Measurements from ENCODE around the gene UBE4B. TPM values are rescaled to one million over a fixed set of nuclear protein-coding genes. Genes with fewer than 3 reads are reported as not detected.

Gene UBE4B
- total and polyA plus RNA-seq, 9 of the 15 experiments (the other 6 are each of a cell fraction or from before 2014, with no cell fraction given): 11.7 to 73.7 (median 40.1) TPM

DNA sequence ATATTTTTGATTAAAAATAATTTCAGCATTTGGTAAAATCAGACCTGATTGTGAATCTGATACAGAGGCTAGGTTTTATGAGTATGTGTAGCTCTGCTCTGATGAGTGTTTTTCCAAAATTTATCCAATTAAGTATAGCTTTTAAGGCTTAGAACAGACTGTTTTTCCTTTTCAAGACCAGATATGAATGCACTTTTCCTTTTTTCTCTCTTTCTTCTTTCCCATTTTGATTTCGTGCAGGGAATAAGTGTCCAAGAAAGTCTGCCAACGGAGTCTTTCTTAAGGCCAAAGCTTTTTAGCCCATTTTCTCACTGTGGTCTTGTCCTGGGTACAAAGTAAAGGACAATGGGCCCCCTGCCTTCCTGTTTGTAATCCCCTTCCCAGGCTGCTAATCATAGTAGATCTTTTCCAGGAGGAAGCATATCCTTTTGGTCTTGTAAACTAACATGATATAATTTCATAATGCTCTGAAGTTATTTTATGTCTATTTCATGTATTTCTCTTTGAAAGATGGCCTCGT is 180.5 kb downstream of the UBE4B start:
- CTCF ChIA-PET (ENCODE audit: low intra/inter-chr PET ratio): interaction anchor here (0.6 kb wide), 1 partner anchor 44 kb away, joined by 3 read pairs; no protein-coding TSS in a partner anchor
- no TSS peak for BruUV-seq (replicated peaks)
- DNase-seq (ENCODE audit: extremely low read depth in 1 of 4, low spot score in 3 of 4): no peak
- ATAC-seq: no peak
- no peaks in the 10 kb centered on the region for H3K36me3 ChIP-seq (ENCODE audit: control insufficient read depth, insufficient read depth, low read length)
- H3K27ac ChIP-seq (ENCODE audit: extremely low read depth, low read depth, low read length): no peak overlapping the region
- no peak overlapping the region for H3K4me2 ChIP-seq (ENCODE audit: insufficient read depth, low read length)
- intact Hi-C loops (cut with micrococcal nuclease): loop anchor here (5.0 kb wide), 2 partner anchors 109 to 214 kb away; no protein-coding TSS in a partner anchor
- peaks cover 34% of the 10 kb centered on the region for H3K79me2 ChIP-seq (ENCODE audit: control insufficient read depth, insufficient read depth, low read length)
- no peak overlapping the region for H3K4me3 ChIP-seq
- H2AFZ ChIP-seq (ENCODE audit: low read depth, low read length): no peak overlapping the region
- H3K27me3 ChIP-seq (ENCODE audit: control insufficient read depth in 2 of 2, insufficient read depth in 2 of 2, low read length in 2 of 2): peaks cover 0 to 7% of the 10 kb centered on the region in 2 experiments; a peak in 1 of 5 replicates
- H4K20me1 ChIP-seq (replicated peaks; ENCODE audit: control insufficient read depth, insufficient read depth, low read length): peaks cover 4% of the 10 kb centered on the region; the same call in 1 of the 2 replicates
- WGBS (ENCODE audit: insufficient coverage, low coverage, missing lambda C conversion rate): 34% methylated on average over 3 of the region's 3 CpGs
- no peak for FAIRE-seq
- H3K9ac ChIP-seq (ENCODE audit: insufficient read depth in 1 of 2, low read depth in 2 of 2, low read length in 2 of 2): no peak overlapping the region; a peak in 1 of 4 replicates
- POLR2A ChIA-PET: interaction anchor here (1.0 to 1.6 kb wide), 5 partner anchors 8 to 14 kb away, joined by 3 to 5 read pairs (median 4); no protein-coding TSS in a partner anchor
- H3K9me1 ChIP-seq (ENCODE audit: control insufficient read depth, insufficient read depth, low read length): no peaks in the 10 kb centered on the region
- H3K9me3 ChIP-seq (replicated peaks; ENCODE audit: control insufficient read depth, insufficient read depth, low read depth, low read length): no peaks in the 10 kb centered on the region
- in situ Hi-C loops (cut with MboI): no loop called here
- TF ChIP-seq, protein P1, sequence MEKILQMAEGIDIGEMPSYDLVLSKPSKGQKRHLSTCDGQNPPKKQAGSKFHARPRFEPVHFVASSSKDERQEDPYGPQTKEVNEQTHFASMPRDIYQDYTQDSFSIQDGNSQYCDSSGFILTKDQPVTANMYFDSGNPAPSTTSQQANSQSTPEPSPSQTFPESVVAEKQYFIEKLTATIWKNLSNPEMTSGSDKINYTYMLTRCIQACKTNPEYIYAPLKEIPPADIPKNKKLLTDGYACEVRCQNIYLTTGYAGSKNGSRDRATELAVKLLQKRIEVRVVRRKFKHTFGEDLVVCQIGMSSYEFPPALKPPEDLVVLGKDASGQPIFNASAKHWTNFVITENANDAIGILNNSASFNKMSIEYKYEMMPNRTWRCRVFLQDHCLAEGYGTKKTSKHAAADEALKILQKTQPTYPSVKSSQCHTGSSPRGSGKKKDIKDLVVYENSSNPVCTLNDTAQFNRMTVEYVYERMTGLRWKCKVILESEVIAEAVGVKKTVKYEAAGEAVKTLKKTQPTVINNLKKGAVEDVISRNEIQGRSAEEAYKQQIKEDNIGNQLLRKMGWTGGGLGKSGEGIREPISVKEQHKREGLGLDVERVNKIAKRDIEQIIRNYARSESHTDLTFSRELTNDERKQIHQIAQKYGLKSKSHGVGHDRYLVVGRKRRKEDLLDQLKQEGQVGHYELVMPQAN (IDR thresholded peaks at IDR 0.05; ENCODE audit: borderline replicate concordance): no peak
- TF ChIP-seq, protein P2, sequence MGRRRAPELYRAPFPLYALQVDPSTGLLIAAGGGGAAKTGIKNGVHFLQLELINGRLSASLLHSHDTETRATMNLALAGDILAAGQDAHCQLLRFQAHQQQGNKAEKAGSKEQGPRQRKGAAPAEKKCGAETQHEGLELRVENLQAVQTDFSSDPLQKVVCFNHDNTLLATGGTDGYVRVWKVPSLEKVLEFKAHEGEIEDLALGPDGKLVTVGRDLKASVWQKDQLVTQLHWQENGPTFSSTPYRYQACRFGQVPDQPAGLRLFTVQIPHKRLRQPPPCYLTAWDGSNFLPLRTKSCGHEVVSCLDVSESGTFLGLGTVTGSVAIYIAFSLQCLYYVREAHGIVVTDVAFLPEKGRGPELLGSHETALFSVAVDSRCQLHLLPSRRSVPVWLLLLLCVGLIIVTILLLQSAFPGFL (CRISPR knock-in tag; IDR thresholded peaks at IDR 0.05): no peak
- TF ChIP-seq SIN3A (IDR thresholded peaks at IDR 0.05; ENCODE audit: borderline replicate concordance in 2 of 2, control insufficient read depth in 1 of 2, low read depth in 2 of 2, low read length in 2 of 2): no peak
- TF ChIP-seq POU5F1 (IDR thresholded peaks at IDR 0.05; ENCODE audit: borderline replicate concordance, low read depth, low read length, partially characterized antibody): no peak
- no peak for TF ChIP-seq MEF2A (IDR thresholded peaks at IDR 0.05; ENCODE audit: control insufficient read depth, low read depth, low read length)
- no peak for TF ChIP-seq RBM14 (IDR thresholded peaks at IDR 0.05; ENCODE audit: borderline replicate concordance, insufficient read depth, low read depth, low read length)
- TF ChIP-seq, protein P3, sequence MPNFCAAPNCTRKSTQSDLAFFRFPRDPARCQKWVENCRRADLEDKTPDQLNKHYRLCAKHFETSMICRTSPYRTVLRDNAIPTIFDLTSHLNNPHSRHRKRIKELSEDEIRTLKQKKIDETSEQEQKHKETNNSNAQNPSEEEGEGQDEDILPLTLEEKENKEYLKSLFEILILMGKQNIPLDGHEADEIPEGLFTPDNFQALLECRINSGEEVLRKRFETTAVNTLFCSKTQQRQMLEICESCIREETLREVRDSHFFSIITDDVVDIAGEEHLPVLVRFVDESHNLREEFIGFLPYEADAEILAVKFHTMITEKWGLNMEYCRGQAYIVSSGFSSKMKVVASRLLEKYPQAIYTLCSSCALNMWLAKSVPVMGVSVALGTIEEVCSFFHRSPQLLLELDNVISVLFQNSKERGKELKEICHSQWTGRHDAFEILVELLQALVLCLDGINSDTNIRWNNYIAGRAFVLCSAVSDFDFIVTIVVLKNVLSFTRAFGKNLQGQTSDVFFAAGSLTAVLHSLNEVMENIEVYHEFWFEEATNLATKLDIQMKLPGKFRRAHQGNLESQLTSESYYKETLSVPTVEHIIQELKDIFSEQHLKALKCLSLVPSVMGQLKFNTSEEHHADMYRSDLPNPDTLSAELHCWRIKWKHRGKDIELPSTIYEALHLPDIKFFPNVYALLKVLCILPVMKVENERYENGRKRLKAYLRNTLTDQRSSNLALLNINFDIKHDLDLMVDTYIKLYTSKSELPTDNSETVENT (CRISPR knock-in tag; IDR thresholded peaks at IDR 0.05): no peak
- TF ChIP-seq, protein P4, sequence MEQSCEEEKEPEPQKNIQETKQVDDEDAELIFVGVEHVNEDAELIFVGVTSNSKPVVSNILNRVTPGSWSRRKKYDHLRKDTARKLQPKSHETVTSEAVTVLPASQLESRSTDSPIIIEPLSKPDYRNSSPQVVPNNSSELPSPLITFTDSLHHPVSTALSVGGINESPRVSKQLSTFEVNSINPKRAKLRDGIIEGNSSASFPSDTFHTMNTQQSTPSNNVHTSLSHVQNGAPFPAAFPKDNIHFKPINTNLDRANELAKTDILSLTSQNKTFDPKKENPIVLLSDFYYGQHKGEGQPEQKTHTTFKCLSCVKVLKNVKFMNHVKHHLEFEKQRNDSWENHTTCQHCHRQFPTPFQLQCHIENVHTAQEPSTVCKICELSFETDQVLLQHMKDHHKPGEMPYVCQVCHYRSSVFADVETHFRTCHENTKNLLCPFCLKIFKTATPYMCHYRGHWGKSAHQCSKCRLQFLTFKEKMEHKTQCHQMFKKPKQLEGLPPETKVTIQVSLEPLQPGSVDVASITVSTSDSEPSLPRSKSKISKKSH (CRISPR knock-in tag; IDR thresholded peaks at IDR 0.05): no peak
- peaks cover 17 to 23% of the 10 kb centered on the region in 2 experiments for H3K4me1 ChIP-seq (replicated peaks in 1 of 2; ENCODE audit: control insufficient read depth in 2 of 2, insufficient read depth in 2 of 2, low read length in 2 of 2)

Measured in K562 (cell line).